Naive thymus-derived CD8-positive, alpha-beta T cell (primary cell): ENCODE data around the gene IGSF11. TPM values are rescaled to one million over a fixed set of nuclear protein-coding genes. Genes with fewer than 3 reads are reported as not detected.
A peak's percentile ranks its signal among the peaks of the same experiment; 100 is the strongest.
"Not testable (repeated sequence)": the region's sequence is repeated elsewhere in the genome, so short reads cannot be mapped to it uniquely, and the experiment has no call there.

Experiments used
- ATAC-seq, 2 donors: fragments of 150-1000 bp; cut with Tn5 transposase in 1 of 2; sonication (Bioruptor Pico), chemical (Tn5 transposase) in 1 of 2; 1 replicate in 1 of 2; 2 replicates in 1 of 2; pipeline ENCODE4 v1.10.0; 2021; ENCODE audit warnings: mild to moderate bottlenecking in 2 of 2, moderate library complexity in 2 of 2
- POLR2A ChIA-PET: fragments of 350-600 bp; sonication (Branson Sonifier 250); formaldehyde crosslinking; loops from one replicate; lab custom pipeline; 2021; ENCODE audit warnings: antibody characterized with exemption; lab: Charles Lee
- DNase-seq, 10 donors: peaks; one replicate each; pipeline versions ENCODE4 v3.0.0 to v3.0.0-alpha.2; 2020 to 2022
- H3K27ac Mint-ChIP-seq, 10 donors: one replicate each; pipeline ENCODE4 v1.8.0; 2020 to 2022; ENCODE audit warnings: mild to moderate bottlenecking in 10 of 10, mixed read lengths in 10 of 10, moderate library complexity in 4 of 10, inconsistent platforms in 1 of 10
- H3K27me3 Mint-ChIP-seq, 5 donors: one replicate each; pipeline ENCODE4 v1.8.0; 2021 to 2022; ENCODE audit warnings: mixed read lengths in 5 of 5
- H3K36me3 Mint-ChIP-seq, 3 donors: one replicate each; pipeline ENCODE4 v1.8.0; 2020 to 2022; ENCODE audit warnings: mixed read lengths in 3 of 3, mild to moderate bottlenecking in 2 of 3, inconsistent platforms in 1 of 3
- H3K4me1 Mint-ChIP-seq, 4 donors: one replicate each; pipeline ENCODE4 v1.8.0; 2021 to 2022; ENCODE audit warnings: mixed read lengths in 4 of 4
- H3K4me3 Mint-ChIP-seq, 10 donors: one replicate each; pipeline ENCODE4 v1.8.0; 2020 to 2022; ENCODE audit warnings: mild to moderate bottlenecking in 10 of 10, mixed read lengths in 10 of 10, moderate library complexity in 6 of 10, inconsistent platforms in 1 of 10
- H3K9me3 Mint-ChIP-seq, 9 donors: one replicate each; pipeline ENCODE4 v1.8.0; 2020 to 2022; ENCODE audit warnings: mixed read lengths in 9 of 9, mild to moderate bottlenecking in 3 of 9, inconsistent platforms in 1 of 9, moderate library complexity in 1 of 9
- polyA plus RNA-seq, 3 donors: library from polyadenylated mRNA; unstranded; fragments of 300-500 nt; fragmentation: Illumina TruSeq; gene quantifications; one replicate each; pipeline ENCODE4 v1.2.3, GENCODE V29; 2021
- total RNA-seq, 8 experiments: library from RNA in 2 of 8; stranded (reverse) in 2 of 8; gene quantifications; one replicate each; pipeline ENCODE4 v1.2.3 and lab custom pipeline; 2021 to 2026

The IGSF11 gene
- total and polyA plus RNA-seq, 5 experiments from 2014 or later = 0.60 to 1.2 (median 0.74) TPM; not detected in 1

DNA sequence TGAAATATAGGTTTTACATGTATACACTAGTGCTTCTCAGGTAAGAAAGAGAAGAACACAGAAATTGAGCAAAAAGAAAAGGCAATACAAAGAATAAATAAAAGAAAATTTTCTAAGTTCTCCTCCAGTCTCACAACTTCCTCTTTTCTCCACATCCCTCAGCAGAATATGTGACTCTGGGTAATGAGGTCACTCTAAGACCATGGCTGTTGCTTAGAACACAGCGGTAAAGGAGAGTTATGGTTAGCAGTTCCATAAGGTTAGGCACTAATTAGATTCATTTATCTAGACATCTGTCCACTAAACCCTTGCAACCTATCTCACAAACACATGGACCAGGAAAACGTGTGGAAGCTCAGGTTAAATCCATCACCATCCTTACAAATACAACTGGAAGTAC lies 47.9 kb downstream of the IGSF11 start:
- DNase-seq (no peak), ATAC-seq (no peak)
- H3K27me3 Mint-ChIP-seq = peaks cover 0 to 4% (median 0%) of the 10 kb centered on the region in 5 donors
- POLR2A ChIA-PET = no interaction called here
- no peaks in the 10 kb centered on the region for H3K36me3 Mint-ChIP-seq
- H3K4me3 Mint-ChIP-seq = no peak overlapping the region
- peaks cover 0 to 14% (median 6%) of the 10 kb centered on the region in 4 donors for H3K4me1 Mint-ChIP-seq
- no peak overlapping the region for H3K27ac Mint-ChIP-seq
- no peaks in the 10 kb centered on the region for H3K9me3 Mint-ChIP-seq

DNA sequence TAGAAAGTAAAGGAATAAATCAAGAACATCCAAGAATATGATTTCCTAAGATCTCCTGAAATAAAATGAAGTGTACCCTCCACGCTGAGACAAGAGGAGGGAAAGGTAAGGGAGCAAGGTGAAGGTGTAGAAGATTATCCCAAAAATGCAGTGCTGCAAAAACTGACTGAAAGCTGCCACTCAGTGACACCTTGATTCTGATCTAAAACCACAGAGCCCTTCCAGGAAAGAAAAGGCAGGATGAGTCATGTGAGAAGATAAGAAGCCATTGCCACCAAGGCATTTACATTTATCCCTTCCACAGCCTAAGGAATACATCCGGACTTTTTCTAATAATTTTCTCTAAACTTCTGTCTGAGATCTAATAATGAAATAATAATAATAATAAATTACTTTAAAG lies 49.9 kb downstream of the IGSF11 start:
- no peaks in the 10 kb centered on the region for H3K36me3 Mint-ChIP-seq
- POLR2A ChIA-PET = no interaction called here

DNA sequence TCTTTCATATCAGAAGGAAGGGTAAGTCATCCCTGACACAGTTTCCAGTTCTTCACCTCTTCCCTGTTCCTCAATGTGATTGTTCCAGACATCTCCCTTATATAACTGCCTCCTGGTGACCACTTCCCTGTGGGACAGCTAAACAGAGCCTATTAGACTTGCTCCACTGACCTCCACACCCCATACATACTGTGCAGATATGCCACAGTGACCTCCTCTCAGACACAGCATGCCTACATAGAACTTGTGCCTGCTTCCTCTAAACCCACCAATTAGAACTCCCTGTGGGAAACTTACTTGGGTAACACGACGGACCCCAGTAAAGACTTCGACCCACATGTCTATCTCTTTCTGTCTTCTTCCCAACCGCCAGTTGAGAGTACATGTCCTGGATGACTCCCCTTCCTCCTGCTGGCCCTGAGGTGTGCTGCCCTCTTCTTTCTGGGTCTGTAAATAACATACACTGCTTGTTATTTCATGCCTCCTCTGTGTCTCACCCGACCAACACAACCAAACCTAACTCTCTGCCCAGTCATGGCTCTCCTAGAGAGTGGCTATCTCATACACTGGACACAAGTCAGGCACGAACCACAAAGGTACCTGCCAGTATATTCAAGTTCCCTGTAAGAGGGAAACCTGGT lies 53.0 kb downstream of the IGSF11 start:
- H3K4me1 Mint-ChIP-seq = peaks cover 2 to 19% (median 9%) of the 10 kb centered on the region in 4 donors
- POLR2A ChIA-PET = no interaction called here
- H3K9me3 Mint-ChIP-seq = no peaks in the 10 kb centered on the region
- DNase-seq (no peak), ATAC-seq (no peak)
- H3K36me3 Mint-ChIP-seq = no peaks in the 10 kb centered on the region
- no peak overlapping the region for H3K4me3 Mint-ChIP-seq
- H3K27ac Mint-ChIP-seq = no peak overlapping the region
- H3K27me3 Mint-ChIP-seq = peaks cover 0 to 5% (median 0%) of the 10 kb centered on the region in 5 donors

More for the DNA sequence above, 49.9 kb downstream of the IGSF11 start:
- H3K4me1 Mint-ChIP-seq = peaks cover 0 to 17% (median 9%) of the 10 kb centered on the region in 4 donors
- H3K27ac Mint-ChIP-seq = peak overlapping the region in 1 of 10 donors; percentile 23
- ATAC-seq (no peak), DNase-seq (no peak)
- peaks cover 0 to 5% (median 0%) of the 10 kb centered on the region in 5 donors for H3K27me3 Mint-ChIP-seq
- H3K9me3 Mint-ChIP-seq = no peaks in the 10 kb centered on the region
- H3K4me3 Mint-ChIP-seq = no peak overlapping the region

DNA sequence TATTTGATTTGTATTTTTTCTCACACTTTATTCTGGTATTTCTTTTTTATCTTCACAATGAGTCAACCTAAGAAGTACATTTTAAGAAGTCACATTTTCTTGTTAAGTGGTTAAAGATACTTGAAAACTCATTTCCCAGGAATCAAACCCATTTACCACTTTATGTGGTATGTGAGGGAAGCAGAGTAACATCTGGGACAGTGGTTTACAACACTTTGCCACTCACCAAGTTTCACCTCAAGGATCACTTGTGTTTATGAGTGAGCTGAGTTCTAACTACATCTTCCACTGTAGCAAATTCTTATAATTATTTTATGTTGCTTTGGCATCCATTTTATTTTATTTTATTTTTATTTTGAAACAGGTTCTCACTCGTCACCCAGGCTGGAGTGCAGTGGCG lies 53.8 kb downstream of the IGSF11 start:
- Mint-ChIP-seq H3K36me3 (no peaks in the 10 kb centered on the region), H3K27ac (no peak overlapping the region), H3K27me3 (peaks cover 0 to 5% (median 0%) of the 10 kb centered on the region in 5 donors), H3K4me3 (no peak overlapping the region), H3K9me3 (no peaks in the 10 kb centered on the region), H3K4me1 (peaks cover 4 to 23% (median 13%) of the 10 kb centered on the region in 4 donors)
- no peak for DNase-seq
- no peak for ATAC-seq
- POLR2A ChIA-PET = no interaction called here

DNA sequence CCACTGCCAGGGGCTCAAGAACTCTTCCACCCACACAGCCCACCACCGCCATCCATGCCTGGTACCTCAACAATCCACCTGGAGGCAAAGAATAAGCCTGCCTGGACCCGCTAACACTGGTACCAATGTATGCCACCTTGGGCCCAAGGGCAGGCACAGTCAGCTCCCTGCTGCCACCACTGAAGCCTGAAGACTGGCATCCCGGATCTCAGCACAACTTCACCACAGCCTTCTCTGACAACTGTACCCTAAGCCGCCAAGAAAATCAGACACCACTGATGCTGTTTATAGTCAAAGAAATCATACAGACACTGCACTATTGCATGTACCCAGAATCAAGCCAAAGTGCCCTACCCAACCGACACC lies 56.3 kb downstream of the IGSF11 start:
- H3K9me3 Mint-ChIP-seq = no peaks in the 10 kb centered on the region
- H3K4me3 Mint-ChIP-seq = no peak overlapping the region
- POLR2A ChIA-PET = no interaction called here
- no peaks in the 10 kb centered on the region for H3K36me3 Mint-ChIP-seq
- peaks cover 4 to 14% (median 11%) of the 10 kb centered on the region in 4 donors for H3K4me1 Mint-ChIP-seq
- ATAC-seq = no peak
- peak overlapping the region in 2 of 10 donors; percentile 30 to 60 for H3K27ac Mint-ChIP-seq
- H3K27me3 Mint-ChIP-seq = peaks cover 0 to 5% (median 0%) of the 10 kb centered on the region in 5 donors
- no peak for DNase-seq

DNA sequence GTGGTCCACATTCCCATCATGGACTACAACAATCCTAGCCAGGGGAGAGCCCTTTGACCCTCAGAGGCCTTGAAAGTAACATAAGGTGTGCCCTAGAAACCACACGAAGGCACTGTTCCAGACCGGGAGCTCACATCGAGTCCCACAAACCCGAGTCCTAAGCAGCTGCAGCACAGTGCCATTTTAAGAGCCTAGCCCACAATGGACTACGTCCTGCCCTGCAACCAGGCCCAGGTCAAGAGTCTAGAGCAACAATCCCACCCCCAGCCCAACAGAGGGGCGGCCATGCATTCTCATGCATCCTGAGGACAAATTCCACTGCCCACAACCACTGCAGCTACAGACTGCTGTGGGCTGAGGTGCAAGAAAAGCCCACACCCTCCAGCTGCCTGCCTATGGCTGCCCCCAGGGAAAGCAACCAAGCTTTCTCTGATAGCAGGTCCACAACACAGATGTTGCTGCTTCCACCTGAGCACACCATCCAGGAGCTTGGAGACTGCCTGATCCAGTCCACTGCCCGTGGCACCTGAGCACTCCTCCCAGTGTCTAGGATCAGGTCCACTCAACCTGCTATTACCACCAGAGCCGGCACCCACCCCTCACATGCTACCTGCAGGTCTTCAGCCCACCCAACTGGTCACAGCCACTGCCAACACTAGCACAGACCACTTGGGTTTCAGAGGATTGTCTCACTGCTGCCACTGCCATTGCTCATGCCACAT lies 56.8 kb downstream of the IGSF11 start:
- H3K27me3 Mint-ChIP-seq = peaks cover 0 to 5% (median 0%) of the 10 kb centered on the region in 5 donors
- no peaks in the 10 kb centered on the region for H3K9me3 Mint-ChIP-seq
- H3K27ac Mint-ChIP-seq = peak overlapping the region in 2 of 10 donors; percentile 30 to 60
- DNase-seq (no peak), ATAC-seq (no peak)
- POLR2A ChIA-PET = no interaction called here
- H3K4me1 Mint-ChIP-seq = peaks cover 4 to 14% (median 11%) of the 10 kb centered on the region in 4 donors
- H3K4me3 Mint-ChIP-seq = no peak overlapping the region
- no peaks in the 10 kb centered on the region for H3K36me3 Mint-ChIP-seq

DNA sequence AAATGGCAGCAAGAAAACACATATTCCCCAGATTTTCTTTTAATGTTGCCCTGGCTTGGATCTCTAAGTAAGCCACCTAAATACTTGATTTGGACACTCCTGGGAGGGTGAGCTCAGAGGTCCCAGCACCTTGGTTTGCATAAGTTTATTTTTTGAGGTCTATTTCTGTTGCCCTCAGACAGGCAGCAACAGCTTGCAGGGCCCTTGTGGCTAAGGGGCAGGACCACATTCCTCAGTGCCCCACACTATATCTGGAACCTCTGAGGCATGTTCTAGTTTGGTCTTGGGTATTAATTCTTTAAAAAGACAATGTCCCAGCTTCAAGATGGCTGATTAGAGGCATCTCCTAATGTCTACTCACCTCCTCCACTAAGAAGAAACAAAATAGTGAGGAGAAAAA lies 57.5 kb downstream of the IGSF11 start:
- Mint-ChIP-seq H3K4me1 (peaks cover 4 to 14% (median 11%) of the 10 kb centered on the region in 4 donors), H3K27ac (no peak overlapping the region), H3K36me3 (no peaks in the 10 kb centered on the region), H3K4me3 (no peak overlapping the region), H3K27me3 (peaks cover 0 to 5% (median 0%) of the 10 kb centered on the region in 5 donors), H3K9me3 (no peaks in the 10 kb centered on the region)
- ATAC-seq = no peak
- DNase-seq = no peak
- POLR2A ChIA-PET = no interaction called here

DNA sequence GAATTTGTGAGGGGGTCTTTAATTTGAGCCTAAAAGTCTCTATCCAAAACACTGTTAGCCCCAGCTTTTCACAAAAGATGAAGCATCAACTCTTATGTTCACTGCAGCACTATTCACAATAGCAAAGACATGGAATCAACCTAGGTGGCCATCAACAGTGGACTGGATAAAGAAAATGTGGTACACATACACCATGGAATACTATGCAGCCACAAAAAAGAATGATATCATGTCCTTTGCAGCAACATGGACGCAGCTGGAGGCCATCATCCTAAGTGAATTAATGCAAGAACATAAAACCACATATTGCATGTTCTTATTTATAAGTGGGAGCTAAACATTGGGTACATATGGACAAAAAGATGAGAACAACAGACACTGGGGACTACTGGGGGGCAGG lies 59.2 kb downstream of the IGSF11 start:
- POLR2A ChIA-PET, H3K9me3 Mint-ChIP-seq, H3K27me3 Mint-ChIP-seq, H3K27ac Mint-ChIP-seq, ATAC-seq, DNase-seq, H3K4me3 Mint-ChIP-seq, H3K36me3 Mint-ChIP-seq: not testable (repeated sequence)
- peaks cover 4 to 12% (median 7%) of the 10 kb centered on the region in 4 donors for H3K4me1 Mint-ChIP-seq

DNA sequence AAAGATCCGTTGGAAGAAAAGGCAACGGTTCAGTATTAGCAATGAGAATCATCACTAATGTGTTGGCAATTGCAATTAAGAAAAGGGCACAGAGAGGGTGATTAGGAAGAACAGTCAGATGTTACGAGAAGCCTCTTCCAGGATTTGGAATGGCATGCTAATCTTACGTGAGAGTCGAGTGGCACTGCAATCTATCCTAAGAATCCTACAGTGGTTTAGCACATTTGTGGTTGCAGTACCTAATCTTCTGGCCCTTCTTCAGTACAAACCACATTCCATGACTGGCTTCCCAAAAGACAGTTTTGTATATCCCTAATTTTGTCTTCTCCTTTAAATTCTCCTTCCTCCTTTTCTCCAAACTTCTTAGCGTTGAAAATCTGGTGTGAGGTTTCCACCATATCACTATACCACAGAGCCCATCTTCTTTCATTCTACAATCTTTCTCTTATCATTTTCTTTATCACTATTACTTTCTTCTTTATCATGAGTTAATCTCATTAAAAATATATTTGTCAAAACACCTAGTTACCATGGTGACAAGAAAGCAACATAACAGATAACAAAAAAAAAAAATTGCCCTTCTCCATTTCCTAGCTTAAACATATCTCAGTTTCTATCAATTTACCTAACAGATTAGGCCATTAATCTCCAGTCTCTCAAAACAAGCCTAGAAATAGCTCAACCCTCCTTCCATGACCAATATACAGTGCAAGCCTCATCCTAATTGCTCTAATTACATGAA lies 60.1 kb downstream of the IGSF11 start:
- ATAC-seq (no peak), DNase-seq (no peak)
- Mint-ChIP-seq H3K27me3 (no peaks in the 10 kb centered on the region), H3K36me3 (no peaks in the 10 kb centered on the region), H3K9me3 (no peaks in the 10 kb centered on the region), H3K4me1 (peaks cover 4 to 9% (median 7%) of the 10 kb centered on the region in 4 donors), H3K27ac (peak overlapping the region in 1 of 10 donors; percentile 41), H3K4me3 (no peak overlapping the region)
- POLR2A ChIA-PET = no interaction called here

DNA sequence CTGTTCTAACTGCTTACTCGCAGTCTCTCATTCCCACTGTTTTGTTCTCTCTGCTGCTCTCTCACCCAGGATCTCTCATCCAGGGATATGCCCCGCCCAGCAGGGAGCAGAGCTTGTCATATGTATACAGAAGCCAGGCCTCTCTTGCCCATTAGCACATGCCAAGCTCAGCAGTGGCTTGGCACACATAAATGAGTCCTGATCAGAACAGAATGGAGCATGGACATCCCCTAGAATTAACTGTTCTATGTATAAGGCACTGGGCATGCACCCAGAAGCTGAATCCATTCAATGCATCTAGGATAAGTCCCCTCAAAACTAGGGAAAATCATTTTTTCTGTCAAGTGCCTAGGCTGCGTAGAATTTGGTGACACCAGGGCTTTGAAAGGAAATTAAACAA lies 61.6 kb downstream of the IGSF11 start:
- POLR2A ChIA-PET = no interaction called here
- DNase-seq = no peak
- peaks cover 0 to 3% (median 0%) of the 10 kb centered on the region in 5 donors for H3K27me3 Mint-ChIP-seq

DNA sequence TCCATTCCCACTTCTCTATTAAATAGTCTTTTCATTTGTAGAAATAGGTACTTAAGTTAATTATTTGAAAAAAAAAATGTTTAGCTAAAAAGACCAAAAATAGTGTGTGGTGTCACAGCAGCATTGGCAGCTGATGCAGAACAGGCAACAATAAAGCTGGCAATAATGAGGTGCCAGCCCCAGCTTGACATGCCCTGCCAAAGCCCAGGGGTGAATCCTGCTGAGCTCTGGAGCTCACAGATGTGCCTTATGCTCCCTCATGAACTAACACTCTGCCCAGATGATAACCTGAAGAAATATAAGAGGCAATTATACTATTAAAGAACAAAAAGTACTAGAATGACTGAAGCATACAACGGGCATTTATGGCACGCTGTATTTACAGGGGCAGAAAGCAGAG lies 63.8 kb downstream of the IGSF11 start:
- Mint-ChIP-seq H3K4me1 (peaks cover 0 to 4% (median 2%) of the 10 kb centered on the region in 4 donors), H3K9me3 (no peaks in the 10 kb centered on the region), H3K36me3 (no peaks in the 10 kb centered on the region), H3K27ac (no peak overlapping the region), H3K4me3 (no peak overlapping the region), H3K27me3 (peaks cover 0 to 3% (median 1%) of the 10 kb centered on the region in 5 donors)
- no peak for DNase-seq
- no peak for ATAC-seq
- POLR2A ChIA-PET = no interaction called here

More for the DNA sequence above, 61.6 kb downstream of the IGSF11 start:
- Mint-ChIP-seq H3K4me3 (peak overlapping the region in 1 of 10 donors; percentile 46), H3K9me3 (no peaks in the 10 kb centered on the region), H3K27ac (no peak overlapping the region), H3K36me3 (no peaks in the 10 kb centered on the region), H3K4me1 (peaks cover 4 to 9% (median 6%) of the 10 kb centered on the region in 4 donors)
- ATAC-seq = no peak

DNA sequence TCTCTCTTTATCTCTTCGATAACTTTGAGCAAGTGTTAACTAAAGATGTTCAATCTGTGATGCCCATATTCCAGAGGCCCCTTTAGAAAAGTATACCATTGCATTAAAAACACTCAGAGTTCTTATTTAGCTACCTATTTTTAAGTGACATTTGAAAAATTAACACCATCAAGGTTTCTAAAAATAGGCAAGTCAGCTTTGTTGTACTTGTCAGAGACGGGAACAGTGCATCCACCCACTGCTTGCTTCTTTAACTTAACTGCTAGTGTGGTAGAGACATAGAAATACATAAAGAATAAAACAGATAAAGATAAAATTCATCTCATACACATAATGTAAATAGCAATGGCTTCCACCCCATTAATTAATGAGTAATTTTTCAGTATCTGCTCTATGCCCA lies 66.0 kb downstream of the IGSF11 start:
- Mint-ChIP-seq H3K4me3 (no peak overlapping the region), H3K36me3 (no peaks in the 10 kb centered on the region), H3K27ac (no peak overlapping the region), H3K9me3 (no peaks in the 10 kb centered on the region), H3K27me3 (peaks cover 0 to 4% (median 1%) of the 10 kb centered on the region in 5 donors), H3K4me1 (peaks cover 0 to 5% (median 2%) of the 10 kb centered on the region in 4 donors)
- ATAC-seq = no peak
- DNase-seq = no peak
- POLR2A ChIA-PET = interaction anchor here (0.6 kb wide), 1 partner anchor 19 kb away, joined by 6 read pairs; no protein-coding TSS in a partner anchor
